BE2C (cell line): ENCODE results near the gene KRTAP12-2.

Experiments used
- DNase-seq: peaks from one replicate; pipeline ENCODE4 v3.0.0-alpha.2; 2020
- H3K27me3 ChIP-seq: fragments of 250-450 bp; sonication (Bioruptor Pico); 2 replicates; pipeline ENCODE4 v1.5.1; 2020; ENCODE audit warnings: mild to moderate bottlenecking
- H3K36me3 ChIP-seq: fragments of 250-450 bp; sonication (Bioruptor Pico); 2 replicates; pipeline ENCODE4 v1.5.1; 2020; ENCODE audit warnings: mild to moderate bottlenecking
- H3K4me1 ChIP-seq: fragments of 250-450 bp; sonication (Bioruptor Pico); 2 replicates; pipeline ENCODE4 v1.5.1; 2020
- H3K4me3 ChIP-seq: 2 replicates; pipeline ENCODE4 v1.5.1; 2011; ENCODE audit warnings: low read depth, low read length
- H3K9me3 ChIP-seq: fragments of 250-450 bp; sonication (Bioruptor Pico); 2 replicates; pipeline ENCODE4 v1.5.1; 2020
- CTCF ChIP-seq: IDR thresholded peaks from 2 replicates; pipeline ENCODE4 v1.5.1; 2012; ENCODE audit warnings: mild to moderate bottlenecking, low read depth, low read length

The KRTAP12-2 gene

DNA sequence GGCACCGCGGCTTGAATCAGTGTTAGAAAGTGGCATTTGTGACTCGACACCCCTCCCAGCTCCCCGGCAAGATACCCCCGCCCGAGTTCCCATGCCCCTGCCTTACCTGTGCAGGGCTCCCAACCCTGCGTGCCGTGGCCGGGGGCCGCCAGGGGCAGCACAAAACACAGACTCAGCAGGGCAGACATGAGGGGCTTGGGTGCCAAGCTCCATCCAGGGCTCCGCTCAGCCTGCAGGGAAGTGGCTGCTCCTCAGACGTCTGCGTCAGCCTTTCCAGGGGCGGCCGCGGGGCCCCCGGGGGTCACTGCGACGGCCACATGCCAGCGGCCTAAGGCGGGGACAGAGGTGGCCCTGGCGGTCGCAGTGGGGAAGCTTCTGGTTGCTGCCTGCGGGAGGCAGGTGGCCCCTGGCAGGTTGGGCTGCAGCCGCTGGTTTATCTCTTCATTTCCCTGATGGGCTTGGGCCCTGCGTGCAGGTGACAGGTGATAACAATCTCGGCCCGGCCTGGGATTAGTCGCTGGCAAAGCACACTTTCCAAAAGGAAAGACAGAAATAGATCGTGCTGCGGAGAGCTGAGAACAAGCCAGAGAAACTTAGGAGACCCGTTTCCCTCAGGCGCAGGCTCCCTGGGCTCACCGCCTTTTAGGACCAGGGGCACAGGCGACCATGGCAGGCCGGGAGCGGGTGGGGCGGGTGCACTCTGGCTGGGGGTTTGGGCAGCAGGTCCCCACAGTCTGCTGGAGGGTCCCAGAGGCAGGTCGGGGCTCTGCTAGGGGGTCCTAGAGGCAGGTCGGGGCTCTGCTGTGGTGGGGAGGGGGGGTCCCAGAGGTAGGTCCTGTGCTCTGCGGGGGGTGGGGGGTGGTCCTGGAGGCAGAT is 44.8 kb upstream of the KRTAP12-2 start, which contains the start of gene TSPEAR:
Gene TSPEAR, minus strand, starts transcription at position 246 of the 876 bp plus-strand sequence. Its CDS starts 58 bp downstream, at position 188.
- no peaks in the 10 kb centered on the region for H3K4me1 ChIP-seq
- H3K27me3 ChIP-seq: peaks cover 87% of the 10 kb centered on the region
- no peak for TF ChIP-seq CTCF
- H3K9me3 ChIP-seq: no peaks in the 10 kb centered on the region
- DNase-seq: no peak
- H3K36me3 ChIP-seq: no peaks in the 10 kb centered on the region
- no peak within 1 kb of the TSS for H3K4me3 ChIP-seq

DNA sequence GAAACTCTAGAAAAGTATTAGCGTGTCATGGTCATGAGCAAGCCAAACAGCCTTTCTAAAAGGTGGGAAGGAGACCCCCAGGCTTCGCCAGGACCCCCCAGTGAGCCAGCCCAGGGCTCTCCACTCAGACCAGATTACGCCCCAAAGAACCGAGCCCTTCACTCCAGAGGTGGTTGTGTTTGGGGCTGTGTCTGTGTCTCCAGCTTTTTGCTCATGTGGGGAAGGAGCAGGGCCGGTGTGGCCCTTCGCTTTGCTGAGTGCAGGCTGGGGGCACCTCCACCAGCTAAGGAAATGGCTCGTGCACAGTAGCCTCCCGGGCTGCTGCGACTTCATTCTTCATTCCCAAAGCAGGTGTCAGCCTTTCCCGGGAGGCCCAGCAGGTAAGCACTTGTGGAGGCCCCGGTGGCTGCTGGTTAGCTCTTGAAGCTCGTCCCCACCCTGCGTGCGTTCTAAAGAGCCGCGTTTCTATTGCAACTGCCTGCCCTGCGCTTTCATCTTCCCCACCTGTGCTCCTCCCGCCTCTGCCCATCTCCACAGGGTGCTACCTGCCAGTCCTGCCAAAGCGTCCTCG is 44.1 kb upstream of the KRTAP12-2 start:
- no peak for DNase-seq
- peaks cover 91% of the 10 kb centered on the region for H3K27me3 ChIP-seq
- H3K4me3 ChIP-seq: no peak overlapping the region
- H3K9me3 ChIP-seq: no peaks in the 10 kb centered on the region
- no peaks in the 10 kb centered on the region for H3K36me3 ChIP-seq
- no peaks in the 10 kb centered on the region for H3K4me1 ChIP-seq
- no peak for TF ChIP-seq CTCF

DNA sequence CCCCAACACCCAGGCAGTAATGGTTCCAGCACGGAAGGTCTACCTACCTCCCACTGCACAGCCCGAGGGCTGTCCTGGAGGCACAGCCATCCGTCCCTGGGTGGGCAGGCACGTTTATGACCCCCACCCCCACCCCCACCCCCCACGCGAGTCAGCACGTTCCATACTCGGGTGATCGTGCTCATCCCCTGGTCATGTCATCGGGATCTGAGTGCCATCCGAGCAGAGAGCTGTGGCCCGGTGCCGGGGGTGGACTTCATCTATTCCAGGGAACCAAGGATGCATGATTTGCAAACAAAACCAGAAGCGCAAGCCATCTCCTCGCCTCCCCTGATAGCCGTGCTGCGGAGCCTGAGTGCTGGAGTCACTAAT is 43.6 kb upstream of the KRTAP12-2 start:
- Histone ChIP-seq H3K4me3 (no peak overlapping the region), H3K4me1 (no peaks in the 10 kb centered on the region), H3K9me3 (no peaks in the 10 kb centered on the region), H3K36me3 (no peaks in the 10 kb centered on the region), H3K27me3 (peaks cover 86% of the 10 kb centered on the region)
- DNase-seq: no peak
- TF ChIP-seq CTCF: no peak

DNA sequence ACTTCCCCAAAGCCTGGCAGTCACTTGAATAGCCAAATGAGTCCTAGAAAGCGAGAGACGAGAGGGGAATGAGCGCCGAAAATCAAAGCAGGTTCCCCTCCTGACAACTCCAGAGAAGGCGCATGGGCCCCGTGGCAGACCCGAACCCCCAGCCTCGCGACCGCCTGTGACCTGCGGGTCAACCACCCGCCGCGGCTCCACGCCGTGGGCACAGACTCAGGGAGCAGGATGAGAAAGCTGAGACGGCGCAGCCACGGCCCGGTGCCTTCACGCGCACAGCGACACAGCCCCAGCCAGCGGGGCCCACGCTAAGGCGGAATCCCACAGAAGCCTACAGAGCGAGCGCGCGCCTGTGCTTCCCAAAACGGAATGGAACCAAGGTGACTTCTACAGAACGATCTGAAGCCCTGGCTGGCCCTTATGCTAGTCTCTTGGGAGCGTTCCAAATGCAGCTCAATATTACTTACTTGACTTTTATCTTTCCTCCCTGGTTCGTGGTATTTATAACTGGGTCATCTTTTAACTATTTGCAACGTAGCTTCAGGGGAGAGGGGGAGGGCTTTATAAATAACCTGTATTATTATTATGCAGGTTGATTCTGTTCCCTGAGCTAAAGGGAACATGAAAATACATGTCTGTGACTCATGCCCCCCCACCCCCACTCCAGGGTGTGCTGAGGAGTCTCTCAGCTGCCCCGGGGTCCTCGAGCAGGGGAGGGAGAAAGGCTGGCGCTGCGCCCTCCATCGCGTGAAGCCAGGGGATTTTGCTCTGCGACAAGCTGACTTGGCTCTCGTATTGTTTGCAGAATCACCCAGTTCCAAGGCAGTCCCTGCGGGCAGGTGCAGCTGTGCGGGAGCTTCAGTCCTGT is 42.9 kb upstream of the KRTAP12-2 start:
- Histone ChIP-seq H3K4me1 (no peaks in the 10 kb centered on the region), H3K36me3 (no peaks in the 10 kb centered on the region), H3K9me3 (no peaks in the 10 kb centered on the region), H3K4me3 (no peak overlapping the region), H3K27me3 (peaks cover 83% of the 10 kb centered on the region)
- no peak for TF ChIP-seq CTCF
- DNase-seq: no peak

GRCh38 chr21:44708866-44709425 is 42.2 kb upstream of the KRTAP12-2 start:
- TF ChIP-seq CTCF: no peak
- Histone ChIP-seq H3K9me3 (no peaks in the 10 kb centered on the region), H3K4me1 (no peaks in the 10 kb centered on the region), H3K27me3 (peaks cover 85% of the 10 kb centered on the region), H3K36me3 (no peaks in the 10 kb centered on the region), H3K4me3 (no peak overlapping the region)
- DNase-seq: no peak
